ENCODE results near the gene SH2B2. TPM values are rescaled to one million over a fixed set of nuclear protein-coding genes. Genes with fewer than 3 reads are reported as not detected.

Gene SH2B2
- total RNA-seq, 2 experiments from 2014 or later = 2.9 to 3.6 TPM

GRCh38 chr7:102258073-102258748, 28.5 kb upstream of the SH2B2 start:
- Mint-ChIP-seq H3K27me3 (no peaks in the 10 kb centered on the region), H3K4me3 (no peak overlapping the region), H3K9me3 (no peaks in the 10 kb centered on the region), H3K4me1 (no peaks in the 10 kb centered on the region), H3K27ac (no peak overlapping the region), H3K36me3 (no peaks in the 10 kb centered on the region)
- no peak for DNase-seq

GRCh38 chr7:102258749-102259107, 27.9 kb upstream of the SH2B2 start:
- DNase-seq = no peak
- Mint-ChIP-seq H3K27ac (no peak overlapping the region), H3K4me3 (no peak overlapping the region), H3K27me3 (no peaks in the 10 kb centered on the region), H3K4me1 (no peaks in the 10 kb centered on the region), H3K36me3 (no peaks in the 10 kb centered on the region), H3K9me3 (no peaks in the 10 kb centered on the region)

GRCh38 chr7:102260856-102261255, 25.8 kb upstream of the SH2B2 start:
- H3K4me3 Mint-ChIP-seq = no peak overlapping the region
- H3K36me3 Mint-ChIP-seq = no peaks in the 10 kb centered on the region
- H3K27ac Mint-ChIP-seq = no peak overlapping the region
- DNase-seq = no peak
- no peaks in the 10 kb centered on the region for H3K27me3 Mint-ChIP-seq
- H3K9me3 Mint-ChIP-seq = no peaks in the 10 kb centered on the region
- no peaks in the 10 kb centered on the region for H3K4me1 Mint-ChIP-seq

GRCh38 chr7:102261451-102261850, 25.2 kb upstream of the SH2B2 start:
- H3K27me3 Mint-ChIP-seq = no peaks in the 10 kb centered on the region
- DNase-seq = no peak
- H3K4me1 Mint-ChIP-seq = no peaks in the 10 kb centered on the region
- no peak overlapping the region for H3K4me3 Mint-ChIP-seq
- no peak overlapping the region for H3K27ac Mint-ChIP-seq
- no peaks in the 10 kb centered on the region for H3K36me3 Mint-ChIP-seq
- H3K9me3 Mint-ChIP-seq = no peaks in the 10 kb centered on the region

GRCh38 chr7:102262546-102262945, 24.1 kb upstream of the SH2B2 start:
- Mint-ChIP-seq H3K9me3 (no peaks in the 10 kb centered on the region), H3K36me3 (no peaks in the 10 kb centered on the region), H3K27me3 (no peaks in the 10 kb centered on the region), H3K4me3 (no peak overlapping the region), H3K27ac (no peak overlapping the region), H3K4me1 (no peaks in the 10 kb centered on the region)
- DNase-seq = no peak

- no peaks in the 10 kb centered on the region for H3K36me3 Mint-ChIP-seq
- no peak overlapping the region for H3K4me3 Mint-ChIP-seq
- no peak overlapping the region for H3K27ac Mint-ChIP-seq
- H3K9me3 Mint-ChIP-seq = no peaks in the 10 kb centered on the region
- H3K27me3 Mint-ChIP-seq = no peaks in the 10 kb centered on the region
- no peaks in the 10 kb centered on the region for H3K4me1 Mint-ChIP-seq
- no peak for DNase-seq
Measured at GRCh38 chr7:102264367-102264891, 22.2 kb upstream of the SH2B2 start.

GRCh38 chr7:102266541-102266940, 20.1 kb upstream of the SH2B2 start:
- H3K27ac Mint-ChIP-seq = no peak overlapping the region
- H3K4me1 Mint-ChIP-seq = no peaks in the 10 kb centered on the region
- no peak overlapping the region for H3K4me3 Mint-ChIP-seq

GRCh38 chr7:102268635-102269034, 18.0 kb upstream of the SH2B2 start:
- Mint-ChIP-seq H3K27me3 (no peaks in the 10 kb centered on the region), H3K9me3 (no peaks in the 10 kb centered on the region), H3K27ac (no peak overlapping the region), H3K36me3 (no peaks in the 10 kb centered on the region), H3K4me1 (peaks cover 3% of the 10 kb centered on the region), H3K4me3 (no peak overlapping the region)
- DNase-seq = no peak

More at GRCh38 chr7:102266541-102266940, 20.1 kb upstream of the SH2B2 start:
- H3K36me3 Mint-ChIP-seq = no peaks in the 10 kb centered on the region
- no peaks in the 10 kb centered on the region for H3K27me3 Mint-ChIP-seq
- no peak for DNase-seq
- no peaks in the 10 kb centered on the region for H3K9me3 Mint-ChIP-seq

- H3K27ac Mint-ChIP-seq = no peak overlapping the region
- DNase-seq = no peak
- H3K9me3 Mint-ChIP-seq = no peaks in the 10 kb centered on the region
- H3K4me3 Mint-ChIP-seq = no peak overlapping the region
- no peaks in the 10 kb centered on the region for H3K36me3 Mint-ChIP-seq
- H3K27me3 Mint-ChIP-seq = no peaks in the 10 kb centered on the region
- peaks cover 3% of the 10 kb centered on the region for H3K4me1 Mint-ChIP-seq
Measured at GRCh38 chr7:102270178-102270887, 16.3 kb upstream of the SH2B2 start.

- Mint-ChIP-seq H3K4me1 (peaks cover 3% of the 10 kb centered on the region), H3K27me3 (no peaks in the 10 kb centered on the region), H3K9me3 (no peaks in the 10 kb centered on the region), H3K4me3 (no peak overlapping the region), H3K27ac (no peak overlapping the region), H3K36me3 (no peaks in the 10 kb centered on the region)
- DNase-seq = no peak
Measured at GRCh38 chr7:102271158-102271798, 15.4 kb upstream of the SH2B2 start.

GRCh38 chr7:102272075-102272916, 14.4 kb upstream of the SH2B2 start:
- H3K27me3 Mint-ChIP-seq = no peaks in the 10 kb centered on the region
- H3K27ac Mint-ChIP-seq = no peak overlapping the region
- H3K36me3 Mint-ChIP-seq = no peaks in the 10 kb centered on the region
- peaks cover 3% of the 10 kb centered on the region for H3K4me1 Mint-ChIP-seq
- no peak overlapping the region for H3K4me3 Mint-ChIP-seq
- peak; percentile 71 for DNase-seq
- H3K9me3 Mint-ChIP-seq = no peaks in the 10 kb centered on the region

- Mint-ChIP-seq H3K4me1 (peaks cover 3% of the 10 kb centered on the region), H3K27ac (no peak overlapping the region)
Measured at GRCh38 chr7:102272917-102273748, 13.5 kb upstream of the SH2B2 start.

GRCh38 chr7:102273749-102274712, 12.6 kb upstream of the SH2B2 start:
- H3K9me3 Mint-ChIP-seq = no peaks in the 10 kb centered on the region
- no peaks in the 10 kb centered on the region for H3K27me3 Mint-ChIP-seq
- peaks cover 3% of the 10 kb centered on the region for H3K4me1 Mint-ChIP-seq
- H3K27ac Mint-ChIP-seq = no peak overlapping the region
- no peak for DNase-seq
- H3K4me3 Mint-ChIP-seq = no peak overlapping the region
- H3K36me3 Mint-ChIP-seq = no peaks in the 10 kb centered on the region

More at GRCh38 chr7:102272917-102273748, 13.5 kb upstream of the SH2B2 start:
- no peak for DNase-seq
- no peak overlapping the region for H3K4me3 Mint-ChIP-seq
- H3K36me3 Mint-ChIP-seq = no peaks in the 10 kb centered on the region
- H3K9me3 Mint-ChIP-seq = no peaks in the 10 kb centered on the region
- H3K27me3 Mint-ChIP-seq = no peaks in the 10 kb centered on the region
